Measurements from ENCODE around the gene SS18L1.

GRCh38 chr20:62225026-62225425 is 81.5 kb downstream of the SS18L1 start:
- TF ChIP-seq, protein P1, sequence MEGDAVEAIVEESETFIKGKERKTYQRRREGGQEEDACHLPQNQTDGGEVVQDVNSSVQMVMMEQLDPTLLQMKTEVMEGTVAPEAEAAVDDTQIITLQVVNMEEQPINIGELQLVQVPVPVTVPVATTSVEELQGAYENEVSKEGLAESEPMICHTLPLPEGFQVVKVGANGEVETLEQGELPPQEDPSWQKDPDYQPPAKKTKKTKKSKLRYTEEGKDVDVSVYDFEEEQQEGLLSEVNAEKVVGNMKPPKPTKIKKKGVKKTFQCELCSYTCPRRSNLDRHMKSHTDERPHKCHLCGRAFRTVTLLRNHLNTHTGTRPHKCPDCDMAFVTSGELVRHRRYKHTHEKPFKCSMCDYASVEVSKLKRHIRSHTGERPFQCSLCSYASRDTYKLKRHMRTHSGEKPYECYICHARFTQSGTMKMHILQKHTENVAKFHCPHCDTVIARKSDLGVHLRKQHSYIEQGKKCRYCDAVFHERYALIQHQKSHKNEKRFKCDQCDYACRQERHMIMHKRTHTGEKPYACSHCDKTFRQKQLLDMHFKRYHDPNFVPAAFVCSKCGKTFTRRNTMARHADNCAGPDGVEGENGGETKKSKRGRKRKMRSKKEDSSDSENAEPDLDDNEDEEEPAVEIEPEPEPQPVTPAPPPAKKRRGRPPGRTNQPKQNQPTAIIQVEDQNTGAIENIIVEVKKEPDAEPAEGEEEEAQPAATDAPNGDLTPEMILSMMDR (conservative IDR thresholded peaks at IDR 0.05; ENCODE audit: low read depth, low read length): no peak
- TF ChIP-seq EZH2phosphoT487 (IDR thresholded peaks at IDR 0.05; ENCODE audit: borderline replicate concordance, low read length) (no peak), EZH2 (IDR thresholded peaks at IDR 0.05; ENCODE audit: low read length, unreplicated experiment) (no peak)
